ENCODE measurements around the gene DPYD. TPM values are rescaled to one million over a fixed set of nuclear protein-coding genes. Genes with fewer than 3 reads are reported as not detected.
A peak's percentile ranks its signal among the peaks of the same experiment; 100 is the strongest.

The DPYD gene
- total and polyA plus RNA-seq, 2 donors from 2014 or later = 4.9 to 41.6 TPM

DNA sequence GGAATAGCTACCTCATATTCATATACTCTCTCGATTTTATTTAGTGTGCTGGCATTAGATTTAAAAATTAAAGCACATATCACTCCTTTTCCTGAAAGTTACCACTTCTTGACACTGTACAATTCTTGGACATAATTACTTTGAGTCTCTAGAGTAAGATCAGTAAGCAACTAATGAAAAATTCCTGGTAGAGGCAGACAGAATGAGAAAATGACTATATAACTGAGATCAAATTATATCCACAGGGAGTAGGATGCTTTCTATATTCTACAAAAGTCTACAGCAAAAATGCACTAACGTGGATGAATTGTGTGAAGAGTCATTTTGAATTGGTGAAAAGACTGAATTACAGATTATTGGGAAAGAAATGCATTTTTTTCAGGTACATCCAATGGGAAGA, 753.6 kb downstream of the DPYD start:
- Histone ChIP-seq H3K27ac (ENCODE audit: low read depth in 2 of 2, low read length in 2 of 2) (no peak overlapping the region), H3K9ac (ENCODE audit: low read length in 3 of 3) (no peak overlapping the region), H3K4me3 (ENCODE audit: low read length in 3 of 3) (no peak overlapping the region), H3K4me1 (ENCODE audit: control insufficient read depth in 2 of 3, insufficient read depth in 2 of 3, low read depth in 1 of 3, low read length in 3 of 3) (no peaks in the 10 kb centered on the region), H3K9me3 (ENCODE audit: control insufficient read depth in 2 of 3, insufficient read depth in 1 of 3, low read length in 3 of 3) (peaks cover 0 to 7% (median 0%) of the 10 kb centered on the region in 3 donors), H3K36me3 (ENCODE audit: control insufficient read depth in 2 of 3, insufficient read depth in 3 of 3, low read length in 3 of 3) (no peaks in the 10 kb centered on the region), H3K27me3 (ENCODE audit: control insufficient read depth, insufficient read depth, low read length) (no peaks in the 10 kb centered on the region)
- intact Hi-C loops (cut with DNase I) = no loop called here
- DNase-seq (no peak), FAIRE-seq (no peak)
- no peak for TF ChIP-seq CTCF (IDR thresholded peaks at IDR 0.05; ENCODE audit: borderline replicate concordance, extremely low read depth, insufficient read depth)

- FAIRE-seq = peak; percentile 30
- DNase-seq = no peak
- intact Hi-C loops (cut with DNase I) = no loop called here
- H3K27ac ChIP-seq (ENCODE audit: low read depth in 2 of 2, low read length in 2 of 2) = no peak overlapping the region
- no peak overlapping the region for H3K9ac ChIP-seq (ENCODE audit: low read length in 3 of 3)
- no peaks in the 10 kb centered on the region for H3K4me1 ChIP-seq (ENCODE audit: control insufficient read depth in 2 of 3, insufficient read depth in 2 of 3, low read depth in 1 of 3, low read length in 3 of 3)
- H3K27me3 ChIP-seq (ENCODE audit: control insufficient read depth, insufficient read depth, low read length) = no peaks in the 10 kb centered on the region
- no peak for TF ChIP-seq CTCF (IDR thresholded peaks at IDR 0.05; ENCODE audit: borderline replicate concordance, extremely low read depth, insufficient read depth)
- H3K9me3 ChIP-seq (ENCODE audit: control insufficient read depth in 2 of 3, insufficient read depth in 1 of 3, low read length in 3 of 3) = peaks cover 0 to 7% (median 0%) of the 10 kb centered on the region in 3 donors
- H3K36me3 ChIP-seq (ENCODE audit: control insufficient read depth in 2 of 3, insufficient read depth in 3 of 3, low read length in 3 of 3) = no peaks in the 10 kb centered on the region
- no peak overlapping the region for H3K4me3 ChIP-seq (ENCODE audit: low read length in 3 of 3)
Observed at GRCh38 chr1:97166626-97167025, 754.2 kb downstream of the DPYD start.

GRCh38 chr1:97164276-97164639, 756.6 kb downstream of the DPYD start:
- H3K27me3 ChIP-seq (ENCODE audit: control insufficient read depth, insufficient read depth, low read length) = no peaks in the 10 kb centered on the region
- DNase-seq (no peak), FAIRE-seq (no peak)
- no peak for TF ChIP-seq CTCF (IDR thresholded peaks at IDR 0.05; ENCODE audit: borderline replicate concordance, extremely low read depth, insufficient read depth)
- intact Hi-C loops (cut with DNase I) = no loop called here
- no peaks in the 10 kb centered on the region for H3K36me3 ChIP-seq (ENCODE audit: control insufficient read depth in 2 of 3, insufficient read depth in 3 of 3, low read length in 3 of 3)
- peaks cover 0 to 7% (median 0%) of the 10 kb centered on the region in 3 donors for H3K9me3 ChIP-seq (ENCODE audit: control insufficient read depth in 2 of 3, insufficient read depth in 1 of 3, low read length in 3 of 3)
- no peaks in the 10 kb centered on the region for H3K4me1 ChIP-seq (ENCODE audit: control insufficient read depth in 2 of 3, insufficient read depth in 2 of 3, low read depth in 1 of 3, low read length in 3 of 3)
- H3K9ac ChIP-seq (ENCODE audit: low read length in 3 of 3) = no peak overlapping the region
- H3K4me3 ChIP-seq (ENCODE audit: low read length in 3 of 3) = no peak overlapping the region
- no peak overlapping the region for H3K27ac ChIP-seq (ENCODE audit: low read depth in 2 of 2, low read length in 2 of 2)

DNA sequence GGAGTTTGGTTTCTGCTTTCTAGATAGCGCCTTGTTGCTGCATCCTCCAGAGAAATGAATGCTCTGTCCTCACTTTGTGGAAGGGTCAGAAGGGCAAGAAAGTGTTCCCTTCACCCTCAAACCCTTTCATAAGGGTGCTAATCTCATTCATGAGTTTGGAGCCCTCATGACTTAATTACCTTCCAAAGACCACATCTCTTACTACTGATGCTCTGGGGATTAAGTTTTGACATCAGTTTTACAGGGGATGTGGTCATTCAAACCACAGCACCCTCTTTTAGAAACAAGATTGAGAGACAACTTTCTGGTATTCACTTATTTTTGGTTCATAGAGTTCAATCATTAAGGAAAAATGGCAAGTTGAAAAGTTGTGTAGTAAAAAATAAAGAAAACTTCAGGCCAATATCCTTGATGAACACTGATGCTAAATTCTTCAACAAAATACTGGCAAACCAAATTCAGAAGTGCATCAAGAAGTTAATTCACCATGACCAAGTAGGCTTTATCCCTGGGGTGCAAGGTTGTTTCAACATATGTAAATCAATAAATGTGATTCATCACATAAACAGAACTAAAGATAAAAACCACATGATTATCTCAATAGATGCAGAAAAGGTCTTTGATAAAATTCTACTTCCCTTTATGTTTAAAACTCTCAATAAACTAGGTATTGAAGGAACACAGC, 757.1 kb downstream of the DPYD start:
- peaks cover 0 to 7% (median 0%) of the 10 kb centered on the region in 3 donors for H3K9me3 ChIP-seq (ENCODE audit: control insufficient read depth in 2 of 3, insufficient read depth in 1 of 3, low read length in 3 of 3)
- H3K27me3 ChIP-seq (ENCODE audit: control insufficient read depth, insufficient read depth, low read length) = no peaks in the 10 kb centered on the region
- H3K9ac ChIP-seq (ENCODE audit: low read length in 3 of 3) = no peak overlapping the region
- intact Hi-C loops (cut with DNase I) = no loop called here
- H3K4me1 ChIP-seq (ENCODE audit: control insufficient read depth in 2 of 3, insufficient read depth in 2 of 3, low read depth in 1 of 3, low read length in 3 of 3) = no peaks in the 10 kb centered on the region
- no peak for FAIRE-seq
- H3K36me3 ChIP-seq (ENCODE audit: control insufficient read depth in 2 of 3, insufficient read depth in 3 of 3, low read length in 3 of 3) = no peaks in the 10 kb centered on the region
- no peak overlapping the region for H3K27ac ChIP-seq (ENCODE audit: low read depth in 2 of 2, low read length in 2 of 2)
- TF ChIP-seq CTCF (IDR thresholded peaks at IDR 0.05; ENCODE audit: borderline replicate concordance, extremely low read depth, insufficient read depth) = no peak
- no peak overlapping the region for H3K4me3 ChIP-seq (ENCODE audit: low read length in 3 of 3)
- DNase-seq = no peak

Measured in kidney (tissue), 14 donors.